HepG2 (cell line): ENCODE measurements around the gene EXOC3L4. TPM values are rescaled to one million over a fixed set of nuclear protein-coding genes. Genes with fewer than 3 reads are reported as not detected.
A peak's percentile ranks its signal among the peaks of the same experiment; 100 is the strongest.

ENCODE experiments used
- AKAP8 ChIP-seq: sonication (generic); formaldehyde crosslinking; IDR thresholded peaks from 2 replicates; pipeline ENCODE4 v1.5.1; 2020; ENCODE audit warnings: mild to moderate bottlenecking, missing genetic modification reagents
- BCLAF1 ChIP-seq: fragments of 450-650 bp; IDR thresholded peaks from 2 replicates; pipeline ENCODE4 v1.6.1; 2017; ENCODE audit warnings: mild to moderate bottlenecking
- GABPB1 ChIP-seq: IDR thresholded peaks from 2 replicates; pipeline ENCODE4 v1.6.1; 2016; ENCODE audit warnings: mild to moderate bottlenecking, missing genetic modification reagents, moderate library complexity, missing compliant biosample characterization
- IKZF5 ChIP-seq: IDR thresholded peaks from 2 replicates; pipeline ENCODE4 v1.6.1; 2018; ENCODE audit warnings: missing genetic modification reagents, mild to moderate bottlenecking, missing compliant biosample characterization
- POGK ChIP-seq: sonication (generic); formaldehyde crosslinking; conservative IDR thresholded peaks from 2 replicates; pipeline ENCODE4 v1.8.0; 2022; ENCODE audit warnings: mild to moderate bottlenecking, moderate library complexity, missing genetic modification reagents
- POLR2AphosphoS2 ChIP-seq: IDR thresholded peaks from 2 replicates; pipeline ENCODE4 v1.6.1; 2011; ENCODE audit warnings: low read depth, low read length, improper control_type of control experiment
- SAFB2 ChIP-seq: sonication (generic); formaldehyde crosslinking; IDR thresholded peaks from 2 replicates; pipeline ENCODE4 v1.5.1; 2020; ENCODE audit warnings: missing genetic modification reagents, low read depth, mild to moderate bottlenecking, borderline replicate concordance
- STAG1 ChIP-seq: sonication (generic); formaldehyde crosslinking; IDR thresholded peaks from 2 replicates; pipeline ENCODE4 v1.4.0; 2020; ENCODE audit warnings: missing genetic modification reagents
- THAP9 ChIP-seq: sonication (generic); formaldehyde crosslinking; IDR thresholded peaks from 2 replicates; pipeline ENCODE4; 2020; ENCODE audit warnings: missing genetic modification reagents, mild to moderate bottlenecking, borderline replicate concordance
- XBP1 ChIP-seq: sonication (generic); formaldehyde crosslinking; IDR thresholded peaks from 2 replicates; pipeline ENCODE4 v1.5.0; 2020; ENCODE audit warnings: missing genetic modification reagents
- ZBTB33 ChIP-seq: sonication (generic); formaldehyde crosslinking; IDR thresholded peaks from 2 replicates; pipeline ENCODE4 v1.4.0; 2020; ENCODE audit warnings: missing genetic modification reagents
- ZNF274 ChIP-seq: sonication (generic); formaldehyde crosslinking; IDR thresholded peaks from 2 replicates; pipeline ENCODE4 v1.5.1; 2020; ENCODE audit warnings: mild to moderate bottlenecking, missing genetic modification reagents
- ZNF292 ChIP-seq: sonication (generic); formaldehyde crosslinking; IDR thresholded peaks from 2 replicates; pipeline ENCODE4 v1.8.1; 2022; ENCODE audit warnings: mild to moderate bottlenecking, low read depth, missing genetic modification reagents, borderline replicate concordance
- ZNF546 ChIP-seq: sonication (generic); formaldehyde crosslinking; conservative IDR thresholded peaks from 2 replicates; pipeline ENCODE4 v1.8.1; 2023; ENCODE audit warnings: mild to moderate bottlenecking, missing genetic modification reagents
- ZNF780A ChIP-seq: sonication (generic); formaldehyde crosslinking; IDR thresholded peaks from 2 replicates; pipeline ENCODE4 v1.8.0; 2022; ENCODE audit warnings: mild to moderate bottlenecking, missing genetic modification reagents, moderate library complexity
- ZSCAN25 ChIP-seq: sonication (generic); formaldehyde crosslinking; IDR thresholded peaks from 2 replicates; pipeline ENCODE4 v1.8.0; 2022; ENCODE audit warnings: mild to moderate bottlenecking, missing genetic modification reagents
- polyA plus RNA-seq, 8 experiments: library from polyadenylated mRNA; depleted of rRNA in 3 of 8; stranded (reverse) in 7 of 8; unstranded in 1 of 8; fragments of >200 nt; fragmentation: Illumina TruSeq in 4 of 8; extraction: Trizol in 4 of 8; gene quantifications; 2 replicates each; pipeline versions ENCODE4 v1.2.1 to v1.2.3, GENCODE V29; 2011 to 2016; ENCODE audit warnings: low read depth in 4 of 8, missing spikeins in 1 of 8, mixed read lengths in 1 of 8; ENCODE audit not compliant: insufficient read depth in 1 of 8
- total RNA-seq, 5 experiments: library from RNA; depleted of rRNA; stranded (reverse); fragments of >200 nt; fragmentation: Illumina TruSeq; extraction: Trizol; gene quantifications; 2 replicates each; pipeline ENCODE4 v1.2.3, GENCODE V29; 2016; ENCODE audit warnings: low read depth in 1 of 5

The EXOC3L4 gene
- total and polyA plus RNA-seq, 2 of the 13 experiments (the other 11 are each of a cell fraction or from before 2014, with no cell fraction given): 11.8 to 27.0 TPM

- TF ChIP-seq XBP1 (no peak), ZBTB33 (CRISPR knock-in tag) (0 out of 2 replicates have a peak, but pooled peaks have one; percentile 28), AKAP8 (peak; percentile 98), ZNF546 (peak; percentile 75; the same call in 1 of the 2 replicates), GABPB1 (CRISPR knock-in tag) (peak; percentile 53; the same call in 1 of the 2 replicates), ZSCAN25 (peak; percentile 84), POGK (CRISPR knock-in tag) (no peak), POLR2AphosphoS2 (no peak), STAG1 (peak; percentile 74), SAFB2 (0 out of 2 replicates have a peak, but pooled peaks have one; percentile 75), ZNF274 (peak; percentile 93), THAP9 (CRISPR knock-in tag) (peak; percentile 49; the same call in 1 of the 2 replicates), BCLAF1 (no peak), IKZF5 (CRISPR knock-in tag) (no peak; the same call in 1 of the 2 replicates), ZNF780A (CRISPR knock-in tag) (peak; percentile 79; the same call in 1 of the 2 replicates), ZNF292 (CRISPR knock-in tag) (0 out of 2 replicates have a peak, but pooled peaks have one; percentile 5)
Measured at GRCh38 chr14:103104654-103105452, 10.3 kb downstream of the EXOC3L4 start (continued).
